SK-N-SH (cell line): Measurements from ENCODE around the gene TDO2.

ENCODE experiments used
- EZH2phosphoT487 ChIP-seq: fragments of 200-600 bp; sonication (generic); IDR thresholded peaks from 2 replicates; pipeline ENCODE4 v1.6.1; 2017; ENCODE audit warnings: low read depth, mixed run types, mild to moderate bottlenecking, antibody characterized with exemption, moderate library complexity, borderline replicate concordance
- RXRA ChIP-seq: IDR thresholded peaks from 2 replicates; pipeline ENCODE4 v1.4.0; 2012; ENCODE audit warnings: low read depth, mild to moderate bottlenecking, borderline replicate concordance
- TF ChIP-seq, protein P1 (sequence below): IDR thresholded peaks from 2 replicates; pipeline ENCODE4; 2012
- TF ChIP-seq, protein P2 (sequence below): fragments of 200-600 bp; sonication (generic); IDR thresholded peaks from 2 replicates; pipeline ENCODE4 v1.6.1; 2017; ENCODE audit warnings: antibody characterized with exemption, mild to moderate bottlenecking, moderate library complexity

DNA sequence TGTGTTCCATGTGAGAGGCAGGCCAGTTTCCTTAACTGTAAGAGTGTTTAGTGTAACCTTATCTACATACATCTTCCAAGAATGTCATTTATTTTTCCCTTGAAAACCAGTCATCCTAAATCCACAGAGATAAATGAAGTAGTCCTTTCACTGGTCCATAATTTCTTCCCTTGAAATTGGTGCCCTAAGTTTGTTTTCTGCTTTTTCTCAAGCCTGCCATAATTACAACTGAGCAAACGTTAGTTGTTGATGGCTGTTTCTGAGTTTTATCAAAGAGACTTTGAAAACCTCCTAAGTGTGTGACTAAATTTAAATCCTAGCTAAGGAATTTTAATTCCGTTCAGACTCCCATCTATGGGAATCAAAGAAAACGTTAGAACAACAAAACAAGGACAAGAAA, 3.6 kb upstream of the TDO2 start:
- TF ChIP-seq, protein P1, sequence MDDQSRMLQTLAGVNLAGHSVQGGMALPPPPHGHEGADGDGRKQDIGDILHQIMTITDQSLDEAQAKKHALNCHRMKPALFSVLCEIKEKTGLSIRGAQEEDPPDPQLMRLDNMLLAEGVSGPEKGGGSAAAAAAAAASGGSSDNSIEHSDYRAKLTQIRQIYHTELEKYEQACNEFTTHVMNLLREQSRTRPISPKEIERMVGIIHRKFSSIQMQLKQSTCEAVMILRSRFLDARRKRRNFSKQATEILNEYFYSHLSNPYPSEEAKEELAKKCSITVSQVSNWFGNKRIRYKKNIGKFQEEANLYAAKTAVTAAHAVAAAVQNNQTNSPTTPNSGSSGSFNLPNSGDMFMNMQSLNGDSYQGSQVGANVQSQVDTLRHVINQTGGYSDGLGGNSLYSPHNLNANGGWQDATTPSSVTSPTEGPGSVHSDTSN = no peak
- TF ChIP-seq, protein P2, sequence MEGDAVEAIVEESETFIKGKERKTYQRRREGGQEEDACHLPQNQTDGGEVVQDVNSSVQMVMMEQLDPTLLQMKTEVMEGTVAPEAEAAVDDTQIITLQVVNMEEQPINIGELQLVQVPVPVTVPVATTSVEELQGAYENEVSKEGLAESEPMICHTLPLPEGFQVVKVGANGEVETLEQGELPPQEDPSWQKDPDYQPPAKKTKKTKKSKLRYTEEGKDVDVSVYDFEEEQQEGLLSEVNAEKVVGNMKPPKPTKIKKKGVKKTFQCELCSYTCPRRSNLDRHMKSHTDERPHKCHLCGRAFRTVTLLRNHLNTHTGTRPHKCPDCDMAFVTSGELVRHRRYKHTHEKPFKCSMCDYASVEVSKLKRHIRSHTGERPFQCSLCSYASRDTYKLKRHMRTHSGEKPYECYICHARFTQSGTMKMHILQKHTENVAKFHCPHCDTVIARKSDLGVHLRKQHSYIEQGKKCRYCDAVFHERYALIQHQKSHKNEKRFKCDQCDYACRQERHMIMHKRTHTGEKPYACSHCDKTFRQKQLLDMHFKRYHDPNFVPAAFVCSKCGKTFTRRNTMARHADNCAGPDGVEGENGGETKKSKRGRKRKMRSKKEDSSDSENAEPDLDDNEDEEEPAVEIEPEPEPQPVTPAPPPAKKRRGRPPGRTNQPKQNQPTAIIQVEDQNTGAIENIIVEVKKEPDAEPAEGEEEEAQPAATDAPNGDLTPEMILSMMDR = no peak
- TF ChIP-seq EZH2phosphoT487 (no peak), RXRA (no peak)
